Progenitor cell of endocrine pancreas (in vitro differentiated cells): ENCODE data around the gene ANO2. TPM values are rescaled to one million over a fixed set of nuclear protein-coding genes. Genes with fewer than 3 reads are reported as not detected.

ENCODE experiments used
- DNase-seq: peaks from one replicate; pipeline ENCODE4 v3.0.0; 2021; ENCODE audit warnings: low spot score; ENCODE audit not compliant: unreplicated experiment
- H3K27ac Mint-ChIP-seq: 2 replicates; pipeline ENCODE4 v1.8.0; 2021; ENCODE audit warnings: mild to moderate bottlenecking, moderate library complexity, mixed read lengths
- H3K27me3 Mint-ChIP-seq: 2 replicates; pipeline ENCODE4 v1.8.0; 2021; ENCODE audit warnings: mixed read lengths
- H3K36me3 Mint-ChIP-seq: 2 replicates; pipeline ENCODE4 v1.8.0; 2022; ENCODE audit warnings: mixed read lengths; ENCODE audit not compliant: insufficient read depth
- H3K4me1 Mint-ChIP-seq: 2 replicates; pipeline ENCODE4 v1.8.0; 2021; ENCODE audit warnings: low read depth, mixed read lengths
- H3K4me3 Mint-ChIP-seq: 2 replicates; pipeline ENCODE4 v1.8.0; 2021; ENCODE audit warnings: low read depth, mild to moderate bottlenecking, moderate library complexity, mixed read lengths
- H3K9me3 Mint-ChIP-seq: 2 replicates; pipeline ENCODE4 v1.8.0; 2021; ENCODE audit warnings: low read depth, mixed read lengths
- total RNA-seq: library from RNA; stranded (reverse); gene quantifications from 2 replicates; pipeline ENCODE4 v1.2.1, GENCODE V29; 2021
- TF ChIP-seq, protein P1 (sequence below): fragments of 200-600 bp; sonication (generic); IDR thresholded peaks from one replicate; pipeline ENCODE4 v1.5.0; 2021; ENCODE audit warnings: antibody characterized with exemption, mild to moderate bottlenecking; ENCODE audit not compliant: unreplicated experiment

Gene ANO2
- total RNA-seq, 1 donor from 2014 or later = 2.8 TPM

DNA sequence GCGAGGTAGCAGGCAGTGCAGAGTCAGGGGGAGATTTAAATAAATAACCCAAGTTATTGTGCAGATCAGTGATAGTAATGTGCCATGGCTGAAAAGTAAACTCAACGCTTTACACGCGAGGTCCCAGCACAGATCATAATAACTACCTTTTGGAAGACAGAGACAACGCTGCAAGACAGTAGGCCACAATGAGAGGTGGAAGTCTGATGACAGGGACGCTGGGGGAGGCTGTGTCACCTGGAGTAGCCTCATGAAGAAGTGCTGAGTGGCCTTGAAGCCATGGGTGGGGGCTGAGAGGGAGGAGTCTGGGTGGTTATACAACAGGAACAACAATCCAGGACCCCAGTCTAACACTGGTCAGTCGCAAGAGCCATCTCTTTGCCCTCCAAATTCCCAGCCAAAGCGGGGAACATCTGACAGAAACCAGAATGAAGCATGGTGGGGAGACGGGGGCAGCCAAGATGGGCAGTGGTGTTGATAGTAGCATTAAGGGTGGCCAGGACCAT, 28.2 kb downstream of the ANO2 start:
- DNase-seq = no peak
- Mint-ChIP-seq H3K9me3 (no peaks in the 10 kb centered on the region), H3K4me3 (no peak overlapping the region), H3K27ac (no peak overlapping the region), H3K36me3 (no peaks in the 10 kb centered on the region), H3K4me1 (no peaks in the 10 kb centered on the region), H3K27me3 (peaks cover 18% of the 10 kb centered on the region)
- TF ChIP-seq, protein P1, sequence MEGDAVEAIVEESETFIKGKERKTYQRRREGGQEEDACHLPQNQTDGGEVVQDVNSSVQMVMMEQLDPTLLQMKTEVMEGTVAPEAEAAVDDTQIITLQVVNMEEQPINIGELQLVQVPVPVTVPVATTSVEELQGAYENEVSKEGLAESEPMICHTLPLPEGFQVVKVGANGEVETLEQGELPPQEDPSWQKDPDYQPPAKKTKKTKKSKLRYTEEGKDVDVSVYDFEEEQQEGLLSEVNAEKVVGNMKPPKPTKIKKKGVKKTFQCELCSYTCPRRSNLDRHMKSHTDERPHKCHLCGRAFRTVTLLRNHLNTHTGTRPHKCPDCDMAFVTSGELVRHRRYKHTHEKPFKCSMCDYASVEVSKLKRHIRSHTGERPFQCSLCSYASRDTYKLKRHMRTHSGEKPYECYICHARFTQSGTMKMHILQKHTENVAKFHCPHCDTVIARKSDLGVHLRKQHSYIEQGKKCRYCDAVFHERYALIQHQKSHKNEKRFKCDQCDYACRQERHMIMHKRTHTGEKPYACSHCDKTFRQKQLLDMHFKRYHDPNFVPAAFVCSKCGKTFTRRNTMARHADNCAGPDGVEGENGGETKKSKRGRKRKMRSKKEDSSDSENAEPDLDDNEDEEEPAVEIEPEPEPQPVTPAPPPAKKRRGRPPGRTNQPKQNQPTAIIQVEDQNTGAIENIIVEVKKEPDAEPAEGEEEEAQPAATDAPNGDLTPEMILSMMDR = no peak

DNA sequence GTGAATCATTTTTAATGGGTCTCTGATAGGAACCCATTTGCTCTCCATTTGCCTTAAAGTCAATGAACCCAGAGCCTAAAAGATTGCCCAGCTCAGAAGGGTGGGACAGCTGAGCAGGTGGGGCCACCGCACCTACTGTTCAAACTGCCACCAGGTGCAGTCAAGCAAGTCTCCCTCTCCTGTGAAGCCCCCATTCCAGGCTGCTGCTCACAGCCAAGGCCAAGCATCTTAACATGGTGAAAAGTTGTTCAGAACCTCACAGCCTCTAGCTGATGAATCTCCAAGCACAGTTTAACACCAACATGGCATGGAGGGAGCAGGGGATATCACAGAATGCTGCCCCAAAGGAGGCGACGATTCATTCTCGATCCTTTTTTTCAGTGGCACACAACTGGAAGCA, 29.5 kb downstream of the ANO2 start:
- H3K4me3 Mint-ChIP-seq = no peak overlapping the region
- no peaks in the 10 kb centered on the region for H3K9me3 Mint-ChIP-seq
- no peaks in the 10 kb centered on the region for H3K36me3 Mint-ChIP-seq
- DNase-seq = no peak
- TF ChIP-seq, protein P1 = no peak
- H3K27ac Mint-ChIP-seq = no peak overlapping the region
- H3K4me1 Mint-ChIP-seq = no peaks in the 10 kb centered on the region
- peaks cover 28% of the 10 kb centered on the region for H3K27me3 Mint-ChIP-seq

DNA sequence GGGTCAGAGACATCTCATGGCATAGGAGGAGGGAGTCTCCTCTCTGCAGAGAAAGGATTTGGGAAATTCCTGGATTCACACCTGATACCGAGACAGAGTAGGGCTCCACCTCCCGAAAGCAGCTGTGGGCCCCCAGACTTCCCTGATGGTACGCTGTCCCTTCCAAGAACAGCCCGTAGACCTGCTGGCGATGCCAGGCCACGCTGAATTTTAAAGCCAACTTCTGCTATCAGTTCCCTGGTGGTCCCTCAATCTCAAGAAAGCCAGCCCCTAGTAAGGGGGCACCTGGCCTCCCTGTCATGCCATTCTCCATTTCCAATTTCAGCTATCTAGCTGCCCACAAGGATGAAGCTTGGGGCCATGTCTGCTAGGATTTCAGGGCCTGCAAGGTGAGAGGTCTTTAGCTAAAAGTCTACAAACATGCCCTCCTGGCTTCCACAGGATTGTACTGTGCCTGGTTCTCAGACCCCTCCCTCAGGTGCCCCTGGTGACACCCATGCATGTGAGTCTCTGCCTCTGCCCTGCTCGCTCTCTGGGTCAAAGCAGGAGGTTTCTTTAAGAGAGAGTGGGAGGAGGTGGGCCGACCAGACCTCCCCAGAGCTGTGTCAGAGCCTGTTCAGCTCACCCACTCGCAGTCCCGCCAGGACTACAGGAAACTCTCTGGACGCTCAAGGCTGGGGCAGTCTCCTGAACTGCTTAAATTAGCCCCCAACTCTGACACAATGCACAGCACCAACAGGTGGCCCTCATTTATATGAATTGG, 30.5 kb downstream of the ANO2 start:
- no peaks in the 10 kb centered on the region for H3K4me1 Mint-ChIP-seq
- no peaks in the 10 kb centered on the region for H3K9me3 Mint-ChIP-seq
- TF ChIP-seq, protein P1 = no peak
- no peak overlapping the region for H3K27ac Mint-ChIP-seq
- no peaks in the 10 kb centered on the region for H3K36me3 Mint-ChIP-seq
- no peak overlapping the region for H3K4me3 Mint-ChIP-seq
- peaks cover 31% of the 10 kb centered on the region for H3K27me3 Mint-ChIP-seq
- DNase-seq = no peak

DNA sequence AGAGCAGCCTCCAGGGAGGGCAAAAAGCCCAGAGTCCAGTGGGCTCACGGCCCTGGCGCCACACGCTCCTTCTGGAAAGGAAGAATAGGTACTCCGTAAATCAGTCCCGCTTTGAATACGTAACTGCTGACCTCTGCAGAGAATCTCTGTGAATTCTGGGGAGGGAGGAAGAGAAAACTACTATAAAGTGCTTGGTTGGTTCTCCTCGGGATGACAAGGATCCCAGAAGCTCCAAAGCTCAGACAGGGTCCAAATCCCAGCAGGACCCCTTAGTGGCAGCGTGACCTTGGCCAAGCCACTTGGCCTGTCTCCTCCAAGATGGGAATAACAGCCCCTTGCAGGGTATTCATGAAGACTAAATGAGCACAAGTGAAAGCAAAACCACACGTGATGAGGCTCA, 31.7 kb downstream of the ANO2 start:
- Mint-ChIP-seq H3K27me3 (peaks cover 31% of the 10 kb centered on the region), H3K27ac (no peak overlapping the region), H3K4me3 (no peak overlapping the region), H3K4me1 (no peaks in the 10 kb centered on the region), H3K9me3 (no peaks in the 10 kb centered on the region), H3K36me3 (no peaks in the 10 kb centered on the region)
- TF ChIP-seq, protein P1 = no peak
- DNase-seq = no peak

DNA sequence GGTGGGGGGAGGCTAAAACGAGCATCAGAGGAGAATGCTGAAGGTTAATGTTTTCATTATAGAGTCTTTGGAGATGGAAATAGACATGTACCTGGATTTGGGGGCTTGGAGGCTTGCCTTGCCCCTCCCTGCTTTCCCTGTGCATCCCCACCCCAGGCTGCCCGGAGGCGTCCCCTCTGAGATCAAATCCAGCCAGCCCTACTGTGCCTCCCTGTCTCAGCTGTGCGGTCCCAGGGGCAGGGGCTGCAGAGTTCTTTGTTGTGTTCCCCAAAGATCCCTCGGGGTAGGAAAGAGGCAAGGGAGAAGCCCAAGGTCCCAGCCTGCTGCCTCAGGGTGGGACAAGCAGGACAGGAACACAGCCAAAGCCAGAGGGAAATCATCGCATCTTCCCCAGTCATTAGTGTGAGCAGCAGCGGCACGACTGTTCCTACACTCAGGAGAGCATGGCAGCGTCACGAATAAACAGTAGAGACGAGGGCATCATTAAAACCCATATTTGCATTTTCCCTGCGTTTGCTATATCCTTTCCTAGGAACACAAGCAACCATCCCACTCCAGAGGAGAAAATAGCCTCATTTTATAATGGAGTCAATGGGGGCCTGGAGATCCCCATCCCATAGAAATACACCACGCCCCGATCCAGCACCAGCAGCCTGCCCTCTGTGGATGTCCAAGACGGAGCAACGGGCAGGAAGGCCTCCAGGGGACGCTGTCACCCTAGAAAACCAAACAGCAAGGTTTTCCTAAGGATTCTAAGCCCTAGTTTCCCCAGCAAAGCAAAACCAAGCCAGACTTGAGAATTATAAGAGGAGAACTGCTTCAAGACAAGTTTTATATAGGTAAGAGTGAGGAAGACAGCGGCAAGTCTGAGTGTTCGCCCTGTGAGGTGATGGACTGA, 32.4 kb downstream of the ANO2 start:
- Mint-ChIP-seq H3K9me3 (no peaks in the 10 kb centered on the region), H3K4me1 (no peaks in the 10 kb centered on the region), H3K27ac (no peak overlapping the region), H3K36me3 (no peaks in the 10 kb centered on the region), H3K4me3 (no peak overlapping the region), H3K27me3 (peaks cover 34% of the 10 kb centered on the region)
- TF ChIP-seq, protein P1 = peak; percentile 66
- no peak for DNase-seq
